Measurements from ENCODE around the gene ADCY6. TPM values are rescaled to one million over a fixed set of nuclear protein-coding genes. Genes with fewer than 3 reads are reported as not detected.

The ADCY6 gene
- total RNA-seq, 1 donor: 30.8 TPM

GRCh38 chr12:48782457-48783395 lies 6.2 kb downstream of the ADCY6 start:
- Histone ChIP-seq H3K27me3 (ENCODE audit: insufficient read depth, low read length) (no peaks in the 10 kb centered on the region), H4K20me1 (ENCODE audit: insufficient read depth, low read length) (peaks cover 44% of the 10 kb centered on the region), H3K4me3 (ENCODE audit: insufficient read depth, low read length) (no peak overlapping the region), H3K36me3 (ENCODE audit: insufficient read depth, low read length) (peaks cover 12% of the 10 kb centered on the region), H3K4me1 (ENCODE audit: insufficient read depth, low read length) (peaks cover 31% of the 10 kb centered on the region), H3K4me2 (ENCODE audit: insufficient read depth, low read length) (no peak overlapping the region), H3K79me2 (ENCODE audit: insufficient read depth, low read length) (peaks cover 78% of the 10 kb centered on the region), H3K9me3 (ENCODE audit: low read depth, low read length) (no peaks in the 10 kb centered on the region), H2AFZ (ENCODE audit: low read length) (no peak overlapping the region), H3K27ac (ENCODE audit: low read depth, low read length) (no peak overlapping the region)
- DNase-seq (ENCODE audit: insufficient read length, low spot score, missing footprints): no peak
- TF ChIP-seq CTCF (IDR thresholded peaks at IDR 0.05; ENCODE audit: extremely low read depth, low read depth, low read length): no peak

- Histone ChIP-seq H3K27ac (ENCODE audit: low read depth, low read length) (no peak overlapping the region), H3K4me1 (ENCODE audit: insufficient read depth, low read length) (peaks cover 23% of the 10 kb centered on the region), H4K20me1 (ENCODE audit: insufficient read depth, low read length) (peaks cover 43% of the 10 kb centered on the region), H3K4me2 (ENCODE audit: insufficient read depth, low read length) (no peak overlapping the region), H3K9me3 (ENCODE audit: low read depth, low read length) (no peaks in the 10 kb centered on the region), H3K36me3 (ENCODE audit: insufficient read depth, low read length) (peaks cover 19% of the 10 kb centered on the region), H3K27me3 (ENCODE audit: insufficient read depth, low read length) (no peaks in the 10 kb centered on the region), H3K4me3 (ENCODE audit: insufficient read depth, low read length) (no peak overlapping the region), H3K79me2 (ENCODE audit: insufficient read depth, low read length) (peaks cover 71% of the 10 kb centered on the region), H2AFZ (ENCODE audit: low read length) (no peak overlapping the region)
- DNase-seq (ENCODE audit: insufficient read length, low spot score, missing footprints): peak; percentile 59
- TF ChIP-seq CTCF (IDR thresholded peaks at IDR 0.05; ENCODE audit: extremely low read depth, low read depth, low read length): no peak
Measured at GRCh38 chr12:48781750-48782456, 7.0 kb downstream of the ADCY6 start.

GRCh38 chr12:48780381-48781025 lies 8.4 kb downstream of the ADCY6 start:
- peak overlapping the region; percentile 64 for H3K4me2 ChIP-seq (ENCODE audit: insufficient read depth, low read length)
- H3K4me3 ChIP-seq (ENCODE audit: insufficient read depth, low read length): no peak overlapping the region
- H3K27ac ChIP-seq (ENCODE audit: low read depth, low read length): peak overlapping the region; percentile 89
- peaks cover 24% of the 10 kb centered on the region for H3K36me3 ChIP-seq (ENCODE audit: insufficient read depth, low read length)
- no peaks in the 10 kb centered on the region for H3K27me3 ChIP-seq (ENCODE audit: insufficient read depth, low read length)
- H3K79me2 ChIP-seq (ENCODE audit: insufficient read depth, low read length): peaks cover 57% of the 10 kb centered on the region
- TF ChIP-seq CTCF (IDR thresholded peaks at IDR 0.05; ENCODE audit: extremely low read depth, low read depth, low read length): no peak
- peaks cover 31% of the 10 kb centered on the region for H4K20me1 ChIP-seq (ENCODE audit: insufficient read depth, low read length)
- peaks cover 18% of the 10 kb centered on the region for H3K4me1 ChIP-seq (ENCODE audit: insufficient read depth, low read length)
- H2AFZ ChIP-seq (ENCODE audit: low read length): no peak overlapping the region
- H3K9me3 ChIP-seq (ENCODE audit: low read depth, low read length): no peaks in the 10 kb centered on the region
- DNase-seq (ENCODE audit: insufficient read length, low spot score, missing footprints): peak; percentile 88

Data from osteoblast (primary cell).